Subcutaneous abdominal adipose tissue (tissue), 5 donors: Measurements from ENCODE around the gene USP9X.
"Not testable (repeated sequence)": the region's sequence is repeated elsewhere in the genome, so short reads cannot be mapped to it uniquely, and the experiment has no call there.

Experiments used
- H3K27ac ChIP-seq: one replicate; pipeline ENCODE4 v1.7.0; 2013; ENCODE audit warnings: low read depth, mild to moderate bottlenecking, inconsistent platforms, low read length, moderate library complexity
- H3K27me3 ChIP-seq, 5 donors: one replicate each; pipeline ENCODE4 v1.7.0; 2013; ENCODE audit warnings: low read length in 5 of 5, inconsistent platforms in 1 of 5; ENCODE audit not compliant: control insufficient read depth in 5 of 5, insufficient read depth in 4 of 5
- H3K36me3 ChIP-seq, 5 donors: one replicate each; pipeline ENCODE4 v1.7.0; 2013; ENCODE audit warnings: low read length in 5 of 5; ENCODE audit not compliant: control insufficient read depth in 5 of 5, insufficient read depth in 5 of 5
- H3K4me1 ChIP-seq, 5 donors: one replicate each; pipeline ENCODE4 v1.7.0; 2013; ENCODE audit warnings: low read length in 5 of 5, mild to moderate bottlenecking in 3 of 5, moderate library complexity in 1 of 5; ENCODE audit not compliant: control insufficient read depth in 5 of 5, insufficient read depth in 5 of 5
- H3K4me3 ChIP-seq, 5 donors: one replicate each; pipeline ENCODE4 v1.7.0; 2013; ENCODE audit warnings: low read length in 5 of 5, low read depth in 1 of 5
- H3K9ac ChIP-seq, 5 donors: one replicate each; pipeline ENCODE4 v1.7.0; 2013; ENCODE audit warnings: low read length in 5 of 5, mild to moderate bottlenecking in 4 of 5, moderate library complexity in 3 of 5
- H3K9me3 ChIP-seq, 5 donors: one replicate each; pipeline ENCODE4 v1.7.0; 2013; ENCODE audit warnings: low read length in 5 of 5; ENCODE audit not compliant: control insufficient read depth in 5 of 5
- donor health status: healthy.
- donor health status: healthy.
- donor health status: healthy.
- donor health status: healthy.
- donor health status: healthy.

USP9X gene

GRCh38 chrX:41051288-41051687 is 34.0 kb upstream of the USP9X start:
- peaks cover 0 to 18% (median 0%) of the 10 kb centered on the region in 5 donors for H3K27me3 ChIP-seq
- H3K9ac ChIP-seq, result no peak overlapping the region
- no peak overlapping the region for H3K27ac ChIP-seq
- no peaks in the 10 kb centered on the region for H3K9me3 ChIP-seq
- peaks cover 0 to 2% (median under 1%) of the 10 kb centered on the region in 5 donors for H3K4me1 ChIP-seq
- no peak overlapping the region for H3K4me3 ChIP-seq
- no peaks in the 10 kb centered on the region for H3K36me3 ChIP-seq

GRCh38 chrX:41055740-41056139 is 29.5 kb upstream of the USP9X start:
- no peak overlapping the region for H3K4me3 ChIP-seq
- H3K27ac ChIP-seq, result no peak overlapping the region
- peaks cover 0 to 10% (median 0%) of the 10 kb centered on the region in 5 donors for H3K27me3 ChIP-seq
- H3K9me3 ChIP-seq, result no peaks in the 10 kb centered on the region
- no peaks in the 10 kb centered on the region for H3K4me1 ChIP-seq
- no peaks in the 10 kb centered on the region for H3K36me3 ChIP-seq
- H3K9ac ChIP-seq, result no peak overlapping the region

DNA sequence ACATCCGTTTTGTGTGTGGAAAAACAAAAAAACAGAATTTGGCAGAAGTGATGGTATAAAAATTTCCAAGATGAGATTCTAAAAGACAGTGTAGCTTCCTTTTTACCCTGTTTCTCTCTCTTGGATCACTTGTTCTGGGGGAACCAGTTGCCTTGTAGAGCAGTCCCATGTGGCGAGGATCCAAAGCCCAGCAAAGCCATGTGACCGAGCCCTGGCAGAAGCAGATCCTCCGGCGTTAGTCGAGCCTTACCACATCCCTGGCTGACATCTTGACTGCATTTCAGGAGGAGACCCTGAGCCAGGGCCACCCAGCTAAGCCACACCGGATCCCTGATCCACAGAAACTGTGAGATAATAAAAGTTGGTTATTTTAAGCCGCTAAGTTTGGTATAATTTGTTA is 22.0 kb upstream of the USP9X start:
- not testable (repeated sequence) for H3K4me3 ChIP-seq
- H3K27me3 ChIP-seq, result peaks cover 0 to 15% (median 4%) of the 10 kb centered on the region in 5 donors

DNA sequence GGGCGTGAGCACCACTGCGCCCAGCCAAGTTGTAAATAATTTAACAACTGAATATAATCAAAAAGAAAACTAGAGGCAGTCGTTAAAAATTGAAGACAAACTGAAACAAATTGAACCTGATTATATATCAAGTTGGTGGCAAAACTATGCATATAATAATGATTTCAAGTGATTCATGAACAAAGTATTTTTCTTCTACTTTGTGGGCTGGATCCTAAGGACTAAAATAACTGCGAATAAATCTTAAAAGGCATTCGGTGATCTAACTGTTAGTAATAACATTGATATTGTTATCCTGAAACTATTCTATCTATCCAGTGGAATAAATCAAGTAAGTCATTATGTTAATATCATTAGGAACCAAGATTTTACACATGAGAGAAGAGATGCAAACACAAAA is 21.2 kb upstream of the USP9X start:
- no peaks in the 10 kb centered on the region for H3K36me3 ChIP-seq

More for the DNA sequence above, 22.0 kb upstream of the USP9X start:
- not testable (repeated sequence) for H3K9me3 ChIP-seq, H3K36me3 ChIP-seq, H3K27ac ChIP-seq, H3K9ac ChIP-seq, H3K4me1 ChIP-seq

DNA sequence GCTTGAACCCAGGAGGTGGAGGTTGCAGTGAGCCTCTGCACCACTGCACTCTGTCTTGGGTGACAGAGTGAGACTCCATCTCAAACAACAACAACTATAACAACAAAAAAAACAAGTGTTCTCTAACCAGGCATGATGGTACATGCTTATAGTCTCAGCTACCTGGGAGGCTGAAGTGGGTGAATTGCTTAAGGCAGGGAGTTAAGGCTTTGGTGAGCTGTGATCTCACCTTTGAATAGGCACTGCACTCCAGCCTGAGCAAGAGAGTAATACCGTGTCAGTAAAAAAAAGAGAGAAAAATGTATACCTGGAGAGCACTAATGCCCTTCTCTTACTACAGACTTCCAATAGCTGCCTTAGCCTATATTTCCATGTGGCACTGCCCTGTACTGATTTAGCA is 18.9 kb upstream of the USP9X start:
- H3K4me1 ChIP-seq, result no peaks in the 10 kb centered on the region
- no peak overlapping the region for H3K9ac ChIP-seq
- H3K4me3 ChIP-seq, result no peak overlapping the region

More for the DNA sequence above, 21.2 kb upstream of the USP9X start:
- Histone ChIP-seq H3K4me3 (no peak overlapping the region), H3K4me1 (no peaks in the 10 kb centered on the region), H3K9ac (no peak overlapping the region), H3K27me3 (peaks cover 0 to 14% (median 4%) of the 10 kb centered on the region in 5 donors), H3K27ac (no peak overlapping the region), H3K9me3 (no peaks in the 10 kb centered on the region)

DNA sequence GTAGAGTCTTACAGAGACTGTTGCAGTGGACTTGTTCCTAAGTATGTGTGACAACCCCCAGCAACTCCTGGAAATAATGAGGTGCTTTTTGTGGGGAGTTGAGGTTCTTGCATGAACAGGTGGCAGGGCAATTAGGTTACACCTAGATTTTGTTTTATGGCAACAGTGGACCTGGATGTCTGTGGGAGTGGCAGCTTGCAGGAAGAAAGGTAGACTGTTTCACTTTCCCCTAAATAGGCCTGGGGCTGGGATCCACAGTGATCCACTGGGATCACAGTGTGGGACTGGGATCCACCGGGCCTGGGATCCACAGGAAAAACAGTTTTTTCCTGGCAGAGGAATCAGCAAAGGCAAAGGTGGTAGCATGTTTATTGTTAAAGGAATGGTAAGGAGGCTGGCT is 18.3 kb upstream of the USP9X start:
- Histone ChIP-seq H3K27me3 (peaks cover 0 to 12% (median 5%) of the 10 kb centered on the region in 5 donors), H3K9me3 (no peaks in the 10 kb centered on the region)

More for the DNA sequence above, 18.9 kb upstream of the USP9X start:
- peaks cover 0 to 13% (median 4%) of the 10 kb centered on the region in 5 donors for H3K27me3 ChIP-seq
- no peak overlapping the region for H3K27ac ChIP-seq
- H3K9me3 ChIP-seq, result no peaks in the 10 kb centered on the region
- no peaks in the 10 kb centered on the region for H3K36me3 ChIP-seq

DNA sequence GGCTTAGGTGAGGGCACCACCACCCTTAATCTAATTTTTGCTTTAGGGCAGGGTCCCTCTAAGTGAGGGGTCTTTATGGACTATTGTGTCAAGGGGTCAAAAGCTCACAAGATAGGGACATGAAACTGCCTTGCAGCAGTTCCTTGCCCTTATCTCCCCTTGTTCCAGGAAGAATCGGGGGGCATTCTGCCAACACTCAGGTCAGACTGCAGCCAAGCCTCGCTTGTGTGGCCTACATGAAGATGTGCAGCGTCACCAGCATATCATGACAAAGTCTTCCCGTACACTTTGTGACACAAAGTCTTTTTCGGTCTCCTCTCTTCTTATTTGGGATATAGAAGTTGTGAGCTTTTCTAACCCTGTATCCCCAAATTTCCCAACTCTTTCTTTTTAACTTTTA is 17.5 kb upstream of the USP9X start:
- no peaks in the 10 kb centered on the region for H3K4me1 ChIP-seq
- no peaks in the 10 kb centered on the region for H3K36me3 ChIP-seq
- no peak overlapping the region for H3K9ac ChIP-seq
- H3K27ac ChIP-seq, result no peak overlapping the region
- peaks cover 0 to 14% (median 5%) of the 10 kb centered on the region in 5 donors for H3K27me3 ChIP-seq
- no peak overlapping the region for H3K4me3 ChIP-seq
- H3K9me3 ChIP-seq, result no peaks in the 10 kb centered on the region

More for the DNA sequence above, 18.3 kb upstream of the USP9X start:
- Histone ChIP-seq H3K27ac (no peak overlapping the region), H3K4me1 (no peaks in the 10 kb centered on the region), H3K36me3 (no peaks in the 10 kb centered on the region), H3K9ac (no peak overlapping the region), H3K4me3 (no peak overlapping the region)

GRCh38 chrX:41076742-41077141 is 8.5 kb upstream of the USP9X start:
- Histone ChIP-seq H3K27ac (no peak overlapping the region), H3K36me3 (no peaks in the 10 kb centered on the region), H3K27me3 (peaks cover 2 to 7% (median 4%) of the 10 kb centered on the region in 5 donors), H3K9ac (no peak overlapping the region), H3K9me3 (no peaks in the 10 kb centered on the region), H3K4me1 (no peaks in the 10 kb centered on the region), H3K4me3 (no peak overlapping the region)

DNA sequence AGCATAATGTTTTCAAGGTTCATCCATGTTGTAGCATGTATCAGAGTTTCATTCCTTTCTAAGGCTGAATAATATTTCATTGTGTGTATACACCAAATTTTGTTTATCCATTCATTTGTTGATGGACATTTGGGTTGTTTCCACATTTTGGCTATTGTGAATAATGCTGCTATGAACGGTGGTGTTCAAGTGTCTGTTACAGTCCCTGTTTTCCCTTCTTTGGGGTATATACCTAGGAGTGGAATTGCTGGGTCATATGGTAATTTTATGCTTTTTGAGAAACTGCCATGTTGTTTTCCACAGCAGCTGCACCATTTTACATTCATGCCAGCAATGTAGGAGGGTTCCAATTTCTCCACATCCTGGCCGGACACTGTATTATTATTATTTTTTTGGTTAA is 3.4 kb upstream of the USP9X start:
- peaks cover under 1 to 9% (median 3%) of the 10 kb centered on the region in 5 donors for H3K27me3 ChIP-seq
- H3K9me3 ChIP-seq, result no peaks in the 10 kb centered on the region
- no peak overlapping the region for H3K4me3 ChIP-seq
- peaks cover 0 to 3% (median 0%) of the 10 kb centered on the region in 5 donors for H3K36me3 ChIP-seq
- H3K27ac ChIP-seq, result no peak overlapping the region
- no peak overlapping the region for H3K9ac ChIP-seq
- H3K4me1 ChIP-seq, result peaks cover 4 to 24% (median 11%) of the 10 kb centered on the region in 5 donors

- Histone ChIP-seq H3K27me3 (peaks cover 0 to 6% (median 3%) of the 10 kb centered on the region in 5 donors), H3K9ac (no peak overlapping the region), H3K36me3 (peaks cover 0 to 3% (median 0%) of the 10 kb centered on the region in 5 donors), H3K27ac (no peak overlapping the region), H3K4me1 (peaks cover 7 to 34% (median 19%) of the 10 kb centered on the region in 5 donors), H3K4me3 (no peak overlapping the region), H3K9me3 (no peaks in the 10 kb centered on the region)
These were observed 2.5 kb upstream of the USP9X start for GRCh38 chrX:41082783-41083182.
